ENCODE results near the gene PRSS2. TPM values are rescaled to one million over a fixed set of nuclear protein-coding genes. Genes with fewer than 3 reads are reported as not detected.

The PRSS2 gene
- total RNA-seq = not detected in 2 replicates

DNA sequence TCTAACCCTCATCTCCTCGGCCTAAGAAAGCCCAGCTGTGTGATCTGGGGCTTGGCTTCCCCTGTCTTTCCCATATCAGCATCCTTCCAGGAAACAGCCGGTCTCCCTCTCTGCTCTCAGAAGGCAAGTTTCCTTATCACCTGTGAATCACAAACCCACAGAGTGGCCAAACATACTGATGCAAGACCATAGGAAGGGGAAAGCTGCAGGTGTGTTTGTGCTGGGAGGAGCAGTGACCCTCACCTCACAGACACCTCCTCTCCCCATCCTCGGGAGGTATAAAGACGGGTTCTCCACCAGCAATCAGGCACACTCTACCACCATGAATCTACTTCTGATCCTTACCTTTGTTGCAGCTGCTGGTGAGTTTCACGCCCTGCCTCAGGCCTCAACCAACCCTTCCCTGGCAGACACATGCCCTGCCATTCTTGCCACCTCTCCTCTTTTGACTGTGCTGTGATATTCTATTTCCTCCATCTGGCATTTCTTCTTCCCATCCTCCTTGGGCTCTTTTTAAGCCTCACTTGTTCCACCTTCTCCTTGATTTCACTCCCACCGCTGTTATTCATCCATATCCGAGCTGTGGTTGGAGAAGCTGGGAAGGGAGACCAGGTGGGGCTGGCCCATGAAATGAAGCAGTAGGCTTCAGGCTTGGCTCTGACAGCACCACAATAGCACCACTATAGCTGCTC is at the start of gene PRSS2:
Gene PRSS2, plus strand, starts transcription at position 310 of the 692 bp plus-strand sequence. Its CDS starts 13 bp downstream, at position 323.
- Histone ChIP-seq H3K4me2 (ENCODE audit: insufficient read depth, low read length) (no peak within 1 kb of the TSS), H3K36me3 (ENCODE audit: insufficient read depth, low read length) (no peaks in the 10 kb centered on the region), H3K4me3 (ENCODE audit: insufficient read depth, low read length) (no peak within 1 kb of the TSS), H3K9me3 (ENCODE audit: low read depth, low read length) (no peaks in the 10 kb centered on the region), H3K4me1 (ENCODE audit: insufficient read depth, low read length) (peaks cover under 1% of the 10 kb centered on the region), H2AFZ (ENCODE audit: low read length) (no peak within 1 kb of the TSS), H3K27ac (ENCODE audit: low read depth, low read length) (no peak within 1 kb of the TSS), H3K79me2 (ENCODE audit: insufficient read depth, low read length) (no peaks in the 10 kb centered on the region), H4K20me1 (ENCODE audit: insufficient read depth, low read length) (no peaks in the 10 kb centered on the region), H3K27me3 (ENCODE audit: insufficient read depth, low read length) (peaks cover 25% of the 10 kb centered on the region)
- no peak for DNase-seq (ENCODE audit: insufficient read length, low spot score, missing footprints)
- TF ChIP-seq, protein P1, sequence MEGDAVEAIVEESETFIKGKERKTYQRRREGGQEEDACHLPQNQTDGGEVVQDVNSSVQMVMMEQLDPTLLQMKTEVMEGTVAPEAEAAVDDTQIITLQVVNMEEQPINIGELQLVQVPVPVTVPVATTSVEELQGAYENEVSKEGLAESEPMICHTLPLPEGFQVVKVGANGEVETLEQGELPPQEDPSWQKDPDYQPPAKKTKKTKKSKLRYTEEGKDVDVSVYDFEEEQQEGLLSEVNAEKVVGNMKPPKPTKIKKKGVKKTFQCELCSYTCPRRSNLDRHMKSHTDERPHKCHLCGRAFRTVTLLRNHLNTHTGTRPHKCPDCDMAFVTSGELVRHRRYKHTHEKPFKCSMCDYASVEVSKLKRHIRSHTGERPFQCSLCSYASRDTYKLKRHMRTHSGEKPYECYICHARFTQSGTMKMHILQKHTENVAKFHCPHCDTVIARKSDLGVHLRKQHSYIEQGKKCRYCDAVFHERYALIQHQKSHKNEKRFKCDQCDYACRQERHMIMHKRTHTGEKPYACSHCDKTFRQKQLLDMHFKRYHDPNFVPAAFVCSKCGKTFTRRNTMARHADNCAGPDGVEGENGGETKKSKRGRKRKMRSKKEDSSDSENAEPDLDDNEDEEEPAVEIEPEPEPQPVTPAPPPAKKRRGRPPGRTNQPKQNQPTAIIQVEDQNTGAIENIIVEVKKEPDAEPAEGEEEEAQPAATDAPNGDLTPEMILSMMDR (IDR thresholded peaks at IDR 0.05; ENCODE audit: extremely low read depth, low read depth, low read length) = no peak

DNA sequence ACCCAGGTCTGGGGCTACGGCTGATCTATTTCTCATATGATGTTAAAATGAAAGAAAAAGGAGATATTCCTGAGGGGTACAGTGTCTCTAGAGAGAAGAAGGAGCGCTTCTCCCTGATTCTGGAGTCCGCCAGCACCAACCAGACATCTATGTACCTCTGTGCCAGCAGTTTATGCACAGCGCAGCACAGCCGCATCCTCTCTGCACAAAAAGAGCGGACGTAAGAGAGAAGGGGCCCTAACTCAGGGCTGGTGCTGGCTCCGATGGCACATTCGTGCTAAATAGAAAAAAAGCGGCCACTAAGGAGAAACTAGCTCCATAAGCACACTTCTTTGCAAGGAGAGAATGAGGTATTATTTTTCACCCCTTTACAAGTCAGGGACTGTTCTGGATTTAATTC is 49.8 kb upstream of the PRSS2 start:
- H3K9me3 ChIP-seq (ENCODE audit: low read depth, low read length) = no peaks in the 10 kb centered on the region
- TF ChIP-seq, protein P1 (IDR thresholded peaks at IDR 0.05; ENCODE audit: extremely low read depth, low read depth, low read length) = no peak
- no peak for DNase-seq (ENCODE audit: insufficient read length, low spot score, missing footprints)
- no peaks in the 10 kb centered on the region for H3K4me1 ChIP-seq (ENCODE audit: insufficient read depth, low read length)
- H3K4me3 ChIP-seq (ENCODE audit: insufficient read depth, low read length) = no peak overlapping the region
- H3K79me2 ChIP-seq (ENCODE audit: insufficient read depth, low read length) = no peaks in the 10 kb centered on the region
- no peak overlapping the region for H3K27ac ChIP-seq (ENCODE audit: low read depth, low read length)
- H3K4me2 ChIP-seq (ENCODE audit: insufficient read depth, low read length) = no peak overlapping the region
- H2AFZ ChIP-seq (ENCODE audit: low read length) = no peak overlapping the region
- H3K27me3 ChIP-seq (ENCODE audit: insufficient read depth, low read length) = peaks cover 11% of the 10 kb centered on the region
- H4K20me1 ChIP-seq (ENCODE audit: insufficient read depth, low read length) = no peaks in the 10 kb centered on the region
- no peaks in the 10 kb centered on the region for H3K36me3 ChIP-seq (ENCODE audit: insufficient read depth, low read length)

DNA sequence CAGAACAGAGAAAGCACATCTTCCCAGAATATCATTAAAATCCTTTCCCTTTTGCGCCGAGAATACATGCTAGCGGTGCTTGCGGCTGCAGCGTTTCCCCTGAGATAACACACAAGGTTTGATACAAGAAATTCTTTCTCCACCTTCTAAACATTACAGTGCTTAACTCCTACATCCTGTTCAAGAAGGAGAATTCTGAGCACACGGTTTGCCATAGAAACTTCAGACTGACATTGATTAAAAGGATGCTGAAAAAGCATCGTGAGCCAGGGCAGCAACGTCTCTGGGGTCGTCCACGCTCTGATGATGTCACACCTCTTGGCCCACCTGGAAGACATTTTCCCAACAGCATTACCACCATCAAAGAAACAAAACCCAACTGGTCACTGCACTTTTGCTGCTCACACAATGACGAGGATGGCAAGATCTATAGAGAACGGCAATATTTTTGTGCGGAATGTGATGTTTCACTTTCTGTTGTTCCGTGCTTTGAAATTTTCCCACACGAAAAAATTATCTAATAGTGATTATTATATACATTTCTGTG is 48.4 kb upstream of the PRSS2 start:
- peaks cover 11% of the 10 kb centered on the region for H3K27me3 ChIP-seq (ENCODE audit: insufficient read depth, low read length)
- H3K79me2 ChIP-seq (ENCODE audit: insufficient read depth, low read length) = no peaks in the 10 kb centered on the region
- H2AFZ ChIP-seq (ENCODE audit: low read length) = no peak overlapping the region
- no peak overlapping the region for H3K27ac ChIP-seq (ENCODE audit: low read depth, low read length)
- DNase-seq (ENCODE audit: insufficient read length, low spot score, missing footprints) = peak; percentile 35
- H3K9me3 ChIP-seq (ENCODE audit: low read depth, low read length) = no peaks in the 10 kb centered on the region
- no peaks in the 10 kb centered on the region for H4K20me1 ChIP-seq (ENCODE audit: insufficient read depth, low read length)
- no peaks in the 10 kb centered on the region for H3K36me3 ChIP-seq (ENCODE audit: insufficient read depth, low read length)
- TF ChIP-seq, protein P1 (IDR thresholded peaks at IDR 0.05; ENCODE audit: extremely low read depth, low read depth, low read length) = no peak
- H3K4me1 ChIP-seq (ENCODE audit: insufficient read depth, low read length) = no peaks in the 10 kb centered on the region
- no peak overlapping the region for H3K4me2 ChIP-seq (ENCODE audit: insufficient read depth, low read length)
- no peak overlapping the region for H3K4me3 ChIP-seq (ENCODE audit: insufficient read depth, low read length)

DNA sequence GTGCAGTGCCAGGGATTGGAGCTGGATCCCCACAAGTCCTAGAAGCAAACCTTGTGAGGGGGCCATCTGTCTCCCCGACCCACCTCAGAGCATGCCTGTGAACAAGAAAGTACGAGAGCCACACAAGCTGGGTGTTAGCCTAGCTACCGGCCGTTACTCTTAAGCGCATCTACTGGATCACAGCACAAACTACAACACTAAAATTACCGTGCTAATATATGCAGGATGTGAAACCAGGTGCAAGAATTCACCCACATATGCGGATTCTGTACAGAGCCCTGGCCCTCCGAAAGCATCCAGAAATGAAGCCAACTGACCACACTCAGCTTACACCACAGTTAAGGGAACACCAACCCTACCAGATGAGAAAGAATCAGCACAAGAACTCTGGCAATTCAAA is 37.5 kb upstream of the PRSS2 start:
- H3K9me3 ChIP-seq (ENCODE audit: low read depth, low read length) = no peaks in the 10 kb centered on the region
- H3K4me3 ChIP-seq (ENCODE audit: insufficient read depth, low read length) = no peak overlapping the region
- no peaks in the 10 kb centered on the region for H3K4me1 ChIP-seq (ENCODE audit: insufficient read depth, low read length)
- H3K27me3 ChIP-seq (ENCODE audit: insufficient read depth, low read length) = no peaks in the 10 kb centered on the region
- H2AFZ ChIP-seq (ENCODE audit: low read length) = no peak overlapping the region
- DNase-seq (ENCODE audit: insufficient read length, low spot score, missing footprints) = no peak
- H3K79me2 ChIP-seq (ENCODE audit: insufficient read depth, low read length) = no peaks in the 10 kb centered on the region
- no peaks in the 10 kb centered on the region for H4K20me1 ChIP-seq (ENCODE audit: insufficient read depth, low read length)
- no peak overlapping the region for H3K27ac ChIP-seq (ENCODE audit: low read depth, low read length)
- no peaks in the 10 kb centered on the region for H3K36me3 ChIP-seq (ENCODE audit: insufficient read depth, low read length)
- H3K4me2 ChIP-seq (ENCODE audit: insufficient read depth, low read length) = no peak overlapping the region
- TF ChIP-seq, protein P1 (IDR thresholded peaks at IDR 0.05; ENCODE audit: extremely low read depth, low read depth, low read length) = no peak
